GM21576 (cell line): ENCODE data around the gene ZBTB16.

ENCODE experiments used
- ATAC-seq: cut with Tn5 transposase; IDR thresholded peaks from one replicate; pipeline ENCODE4 v1.9.1; 2021; ENCODE audit warnings: mild to moderate bottlenecking, moderate library complexity; ENCODE audit not compliant: unreplicated experiment

The ZBTB16 gene

DNA sequence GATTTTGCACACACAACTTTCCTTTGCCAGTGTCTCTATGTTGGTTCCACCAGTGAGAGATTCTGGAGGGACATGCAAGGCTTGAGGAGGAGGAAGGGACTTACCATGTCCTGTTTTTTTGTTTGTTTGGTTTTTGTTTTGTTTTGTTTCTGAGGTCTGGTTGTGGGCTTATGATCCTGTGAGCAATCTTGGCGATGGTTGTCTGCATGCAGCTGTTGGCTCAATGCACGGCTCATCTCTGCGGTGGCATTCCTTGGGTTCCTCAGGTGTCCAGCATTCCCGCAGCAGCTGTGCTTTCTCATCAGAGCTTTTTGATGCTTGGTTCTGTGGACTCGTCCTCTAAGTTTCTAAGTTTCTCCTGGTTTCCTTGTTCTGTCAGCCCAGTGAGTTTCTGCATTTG is 231.9 kb downstream of the ZBTB16 start:
- no peak for ATAC-seq

DNA sequence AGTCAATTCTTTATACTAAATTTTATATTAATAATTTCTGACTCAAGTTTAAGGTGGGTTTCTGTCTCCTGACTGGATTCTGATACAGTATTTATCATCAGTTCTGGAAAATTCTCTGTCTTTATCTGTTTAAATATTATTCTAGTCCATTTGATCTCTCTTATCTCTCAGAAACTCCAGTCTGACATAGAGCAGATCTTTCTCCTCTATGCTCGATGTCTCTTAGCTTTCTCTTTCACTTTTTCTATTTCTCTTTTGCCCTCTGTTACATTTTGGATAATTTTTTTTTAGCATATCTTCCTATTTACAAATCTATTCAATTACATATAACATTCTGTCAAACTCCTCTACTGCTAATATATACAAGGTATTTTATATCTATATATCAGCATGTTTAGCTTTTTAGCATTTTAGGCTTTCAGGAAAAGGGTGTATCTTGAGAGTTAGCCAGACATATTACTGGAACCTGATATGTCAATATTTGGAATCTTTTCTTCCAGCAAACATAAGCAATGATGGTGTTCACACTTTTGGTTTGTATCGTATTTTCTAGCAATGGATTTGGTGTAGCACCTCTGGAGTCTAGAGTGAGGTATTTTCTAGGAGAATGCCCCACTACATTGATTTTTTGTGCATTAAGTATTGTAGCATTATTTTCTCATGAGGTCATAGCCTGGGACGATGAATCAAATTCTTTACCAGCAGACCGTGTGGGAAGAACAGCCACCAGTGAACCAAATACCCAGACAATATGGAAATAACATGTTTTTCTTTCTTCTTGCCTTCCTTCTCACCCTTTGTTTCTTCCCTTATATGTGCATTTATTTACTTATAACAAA is 232.6 kb downstream of the ZBTB16 start:
- no peak for ATAC-seq

DNA sequence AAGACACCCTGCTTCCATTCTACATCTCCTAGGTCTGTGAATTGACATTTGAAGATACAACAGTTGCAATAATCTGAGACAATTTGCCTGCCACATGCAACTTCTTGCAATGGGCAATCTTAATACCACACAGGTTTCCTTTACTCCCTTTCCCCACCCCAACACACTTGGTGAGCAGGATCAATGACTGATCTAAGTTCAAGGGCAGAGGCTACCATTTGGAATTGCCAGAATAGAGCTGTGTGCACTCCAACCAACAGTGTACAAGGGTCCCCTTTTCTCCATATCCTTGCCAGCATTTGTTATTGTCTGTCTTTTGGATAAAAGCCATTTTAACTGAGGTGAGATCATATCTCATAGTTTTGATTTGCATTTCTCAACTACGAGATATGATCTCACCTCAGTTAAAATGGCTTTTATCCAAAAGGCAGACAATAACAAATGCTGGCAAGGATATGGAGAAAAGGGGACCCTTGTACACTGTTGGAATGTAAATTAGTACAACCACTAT is 233.7 kb downstream of the ZBTB16 start:
- ATAC-seq = no peak

DNA sequence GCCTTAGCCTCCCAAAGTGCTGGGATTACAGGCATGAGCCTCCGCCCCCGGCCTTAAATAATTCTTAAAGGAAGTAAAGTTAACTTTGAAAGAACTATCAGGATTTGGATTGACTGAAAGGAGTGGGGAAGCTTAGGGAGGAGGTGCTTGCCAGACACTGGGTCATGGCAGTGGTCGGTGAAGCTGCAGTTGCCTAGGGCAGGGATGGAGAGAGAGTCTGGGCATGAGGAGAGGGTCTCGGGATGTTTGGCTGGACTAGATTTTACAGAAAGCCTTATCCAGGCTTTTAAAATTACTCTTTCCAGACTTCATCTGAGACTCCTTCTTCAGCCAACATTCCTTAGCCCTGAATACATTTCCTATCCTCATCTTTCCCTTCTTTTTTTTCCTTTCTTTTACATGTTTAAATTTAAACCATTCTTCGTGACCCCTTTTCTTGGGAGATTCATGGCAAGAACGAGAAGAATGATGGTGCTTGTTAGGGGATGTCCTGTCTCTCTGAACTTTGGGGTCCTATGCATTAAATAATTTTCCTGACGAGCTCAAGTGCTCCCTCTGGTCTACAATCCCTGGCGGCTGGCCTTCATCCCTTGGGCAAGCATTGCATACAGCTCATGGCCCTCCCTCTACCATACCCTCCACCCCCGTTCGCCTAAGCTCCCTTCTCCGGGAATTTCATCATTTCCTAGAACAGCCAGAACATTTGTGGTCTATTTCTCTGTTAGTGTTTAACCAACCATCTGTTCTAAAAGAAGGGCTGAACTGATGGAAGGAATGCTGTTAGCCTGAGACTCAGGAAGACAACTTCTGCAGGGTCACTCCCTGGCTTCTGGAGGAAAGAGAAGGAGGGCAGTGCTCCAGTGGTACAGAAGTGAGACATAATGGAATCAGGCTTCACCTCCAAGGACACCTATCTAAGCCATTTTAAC is 236.4 kb downstream of the ZBTB16 start, which contains the start of gene NNMT:
Gene NNMT, plus strand, starts transcription at position 724 of the 929 bp plus-strand sequence. Its CDS starts 158 bp downstream, at position 882.
- no peak for ATAC-seq

DNA sequence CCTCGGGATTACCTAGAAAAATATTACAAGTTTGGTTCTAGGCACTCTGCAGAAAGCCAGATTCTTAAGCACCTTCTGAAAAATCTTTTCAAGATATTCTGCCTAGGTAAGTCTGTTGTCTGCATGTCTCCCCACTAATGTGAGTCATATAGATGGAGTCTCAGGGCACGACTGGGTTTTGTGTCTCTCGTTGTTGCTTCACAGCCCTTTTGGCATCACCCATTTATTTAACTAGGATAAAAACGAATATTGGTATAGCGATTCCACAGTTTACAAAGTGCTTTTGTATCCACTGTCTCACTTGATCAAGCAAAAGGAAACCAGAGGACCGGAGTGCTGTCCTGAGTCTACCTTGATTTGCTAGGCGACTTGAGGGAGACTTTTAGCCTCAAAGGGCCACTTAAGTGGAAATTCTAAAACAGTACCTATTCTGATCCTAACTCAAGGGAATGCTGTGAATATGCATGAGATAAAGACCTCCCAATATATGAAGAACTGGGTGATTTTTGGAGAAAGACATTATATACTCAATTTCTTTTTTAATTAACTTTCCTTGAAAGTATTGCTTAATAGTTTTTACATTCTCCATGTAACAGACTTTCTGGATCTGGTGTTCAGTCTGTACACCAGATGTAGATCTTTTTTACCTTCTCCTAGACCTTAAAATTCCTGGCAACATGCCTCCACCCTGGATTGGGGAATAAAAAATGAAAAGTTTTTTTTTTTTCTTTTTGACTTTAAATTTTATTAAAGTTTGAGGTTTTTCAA is 237.3 kb downstream of the ZBTB16 start:
- ATAC-seq = no peak

DNA sequence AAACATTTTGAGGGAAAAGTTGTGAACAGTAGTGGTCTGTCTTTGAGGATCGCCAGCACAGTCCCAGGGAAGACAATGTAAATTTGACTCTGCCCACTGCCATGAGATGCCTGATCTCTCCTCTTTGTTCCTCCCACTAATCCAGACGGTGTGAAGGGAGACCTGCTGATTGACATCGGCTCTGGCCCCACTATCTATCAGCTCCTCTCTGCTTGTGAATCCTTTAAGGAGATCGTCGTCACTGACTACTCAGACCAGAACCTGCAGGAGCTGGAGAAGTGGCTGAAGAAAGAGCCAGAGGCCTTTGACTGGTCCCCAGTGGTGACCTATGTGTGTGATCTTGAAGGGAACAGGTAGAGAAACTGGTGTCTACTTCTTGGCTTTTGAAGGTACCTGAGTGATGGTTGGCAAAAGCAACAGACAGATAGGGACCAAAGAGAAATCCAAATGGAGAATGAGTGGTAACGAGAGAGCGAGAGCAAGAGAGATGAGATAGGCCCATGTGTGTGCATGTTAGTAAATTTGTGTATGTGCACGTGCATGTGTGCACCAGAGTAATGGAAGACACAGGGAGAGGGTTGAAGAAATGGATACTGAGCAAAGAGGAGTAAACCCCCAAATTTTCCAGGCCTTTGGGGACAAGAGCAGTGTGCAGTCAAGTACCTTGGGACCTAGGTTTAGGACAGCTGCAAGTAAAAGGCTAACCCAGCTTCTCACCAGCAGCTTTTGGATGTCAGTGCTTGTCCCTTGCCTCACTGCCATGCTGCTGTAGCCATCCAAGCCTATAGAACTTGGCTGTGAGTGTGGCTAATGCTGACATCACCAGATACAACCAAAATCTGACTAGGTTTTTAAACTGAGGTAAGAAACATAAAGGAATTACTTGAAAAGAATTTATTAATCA is 238.5 kb downstream of the ZBTB16 start:
- no peak for ATAC-seq

DNA sequence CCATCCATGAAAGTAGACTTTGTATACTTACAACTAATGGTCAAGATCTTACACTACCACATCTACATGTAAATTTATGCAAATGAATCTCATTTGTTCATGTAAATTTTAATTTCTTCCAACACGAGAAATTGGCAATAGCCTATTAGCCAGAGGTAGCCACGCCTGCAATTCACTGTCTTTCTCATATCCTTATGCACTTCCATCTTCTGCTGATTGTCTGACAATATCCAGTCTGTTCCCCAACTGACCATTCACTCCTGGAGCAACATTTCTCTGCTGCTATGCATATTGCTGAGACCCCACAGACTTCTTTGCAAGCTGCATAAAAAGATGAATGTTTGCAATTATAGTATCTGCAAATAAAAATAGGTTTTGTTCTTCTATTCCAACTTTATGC is 239.2 kb downstream of the ZBTB16 start:
- no peak for ATAC-seq
